Measurements from ENCODE around the gene SEZ6. TPM values are rescaled to one million over a fixed set of nuclear protein-coding genes. Genes with fewer than 3 reads are reported as not detected.

The SEZ6 gene
- total and polyA plus RNA-seq, 4 experiments from 2014 or later: 0.41 to 0.81 TPM; not detected in 2

- Histone ChIP-seq H3K36me3 (ENCODE audit: insufficient read depth, low read length) (no peaks in the 10 kb centered on the region), H3K4me3 (ENCODE audit: low read length in 2 of 2) (no peak overlapping the region), H3K4me1 (ENCODE audit: insufficient read depth, low read length) (peaks cover 12% of the 10 kb centered on the region), H3K27ac (ENCODE audit: low read depth, low read length) (no peak overlapping the region), H3K27me3 (ENCODE audit: insufficient read depth, low read length) (peaks cover 22% of the 10 kb centered on the region), H3K9me3 (ENCODE audit: control insufficient read depth in 1 of 2, low read length in 2 of 2) (no peaks in the 10 kb centered on the region)
- no peak for DNase-seq
- Mint-ChIP-seq H3K9me3 (no peaks in the 10 kb centered on the region), H3K4me1 (peaks cover 0 to 8% (median 4%) of the 10 kb centered on the region in 4 donors), H3K4me3 (no peak overlapping the region), H3K27me3 (peaks cover 36 to 68% of the 10 kb centered on the region in 2 donors), H3K27ac (no peak overlapping the region), H3K36me3 (no peaks in the 10 kb centered on the region)
- POLR2A ChIA-PET (ENCODE audit: partially characterized antibody): no interaction called here
- CTCF ChIA-PET (ENCODE audit: partially characterized antibody): no interaction called here
- intact Hi-C loops (cut with micrococcal nuclease): no loop called here
These were observed 14.7 kb upstream of the SEZ6 start for GRCh38 chr17:29020576-29020975.

- intact Hi-C loops (cut with micrococcal nuclease): no loop called here
- Mint-ChIP-seq H3K27ac (no peak overlapping the region), H3K4me1 (peaks cover 0 to 8% (median 4%) of the 10 kb centered on the region in 4 donors), H3K27me3 (peaks cover 36 to 72% of the 10 kb centered on the region in 2 donors), H3K4me3 (peak overlapping the region in 2 of 8 donors; percentile 2 to 23), H3K36me3 (no peaks in the 10 kb centered on the region), H3K9me3 (no peaks in the 10 kb centered on the region)
- ChIA-PET CTCF (ENCODE audit: partially characterized antibody) (interaction anchor here (0.6 to 1.0 kb wide), 2 partner anchors 15 to 98 kb away, joined by 3 to 6 read pairs; no protein-coding TSS in a partner anchor), POLR2A (ENCODE audit: partially characterized antibody) (no interaction called here)
- no peak overlapping the region for H3K4me3 ChIP-seq (ENCODE audit: low read length in 2 of 2)
- H3K4me1 ChIP-seq (ENCODE audit: insufficient read depth, low read length): peaks cover 12% of the 10 kb centered on the region
- no peak overlapping the region for H3K27ac ChIP-seq (ENCODE audit: low read depth, low read length)
- no peaks in the 10 kb centered on the region for H3K9me3 ChIP-seq (ENCODE audit: control insufficient read depth in 1 of 2, low read length in 2 of 2)
- H3K27me3 ChIP-seq (ENCODE audit: insufficient read depth, low read length): peaks cover 22% of the 10 kb centered on the region
- no peak for DNase-seq
- no peaks in the 10 kb centered on the region for H3K36me3 ChIP-seq (ENCODE audit: insufficient read depth, low read length)
These were observed 13.8 kb upstream of the SEZ6 start for GRCh38 chr17:29019475-29020181.

- no peak for DNase-seq
- no peak overlapping the region for H3K4me3 ChIP-seq (ENCODE audit: low read length in 2 of 2)
- peaks cover 12% of the 10 kb centered on the region for H3K4me1 ChIP-seq (ENCODE audit: insufficient read depth, low read length)
- H3K27ac ChIP-seq (ENCODE audit: low read depth, low read length): no peak overlapping the region
- H3K36me3 ChIP-seq (ENCODE audit: insufficient read depth, low read length): no peaks in the 10 kb centered on the region
- peaks cover 0 to 8% (median 4%) of the 10 kb centered on the region in 4 donors for H3K4me1 Mint-ChIP-seq
- CTCF ChIA-PET (ENCODE audit: partially characterized antibody): interaction anchor here (0.8 to 1.5 kb wide), 3 partner anchors 53 to 99 kb away, joined by 3 to 6 read pairs (median 4); no protein-coding TSS in a partner anchor
- H3K9me3 ChIP-seq (ENCODE audit: control insufficient read depth in 1 of 2, low read length in 2 of 2): no peaks in the 10 kb centered on the region
- intact Hi-C loops (cut with micrococcal nuclease): no loop called here
- H3K27ac Mint-ChIP-seq: no peak overlapping the region
- POLR2A ChIA-PET (ENCODE audit: partially characterized antibody): no interaction called here
- H3K27me3 ChIP-seq (ENCODE audit: insufficient read depth, low read length): peaks cover 22% of the 10 kb centered on the region
- H3K27me3 Mint-ChIP-seq: peaks cover 34 to 71% of the 10 kb centered on the region in 2 donors
- H3K9me3 Mint-ChIP-seq: no peaks in the 10 kb centered on the region
- H3K4me3 Mint-ChIP-seq: no peak overlapping the region
- H3K36me3 Mint-ChIP-seq: no peaks in the 10 kb centered on the region
These were observed 13.1 kb upstream of the SEZ6 start for GRCh38 chr17:29018788-29019474.

- H3K36me3 Mint-ChIP-seq: no peaks in the 10 kb centered on the region
- no peaks in the 10 kb centered on the region for H3K9me3 ChIP-seq (ENCODE audit: control insufficient read depth in 1 of 2, low read length in 2 of 2)
- peaks cover 24 to 59% of the 10 kb centered on the region in 2 donors for H3K27me3 Mint-ChIP-seq
- no peak overlapping the region for H3K27ac ChIP-seq (ENCODE audit: low read depth, low read length)
- CTCF ChIA-PET (ENCODE audit: partially characterized antibody): interaction anchor here (1.1 kb wide), 1 partner anchor 51 kb away, joined by 3 read pairs; no protein-coding TSS in a partner anchor
- H3K27ac Mint-ChIP-seq: no peak overlapping the region
- intact Hi-C loops (cut with micrococcal nuclease): no loop called here
- no peaks in the 10 kb centered on the region for H3K36me3 ChIP-seq (ENCODE audit: insufficient read depth, low read length)
- no peak overlapping the region for H3K4me3 ChIP-seq (ENCODE audit: low read length in 2 of 2)
- POLR2A ChIA-PET (ENCODE audit: partially characterized antibody): no interaction called here
- peaks cover 0 to 8% (median 4%) of the 10 kb centered on the region in 4 donors for H3K4me1 Mint-ChIP-seq
- H3K9me3 Mint-ChIP-seq: no peaks in the 10 kb centered on the region
- H3K4me3 Mint-ChIP-seq: no peak overlapping the region
- no peak for DNase-seq
- H3K27me3 ChIP-seq (ENCODE audit: insufficient read depth, low read length): peaks cover 22% of the 10 kb centered on the region
- H3K4me1 ChIP-seq (ENCODE audit: insufficient read depth, low read length): peaks cover 12% of the 10 kb centered on the region
These were observed 10.7 kb upstream of the SEZ6 start for GRCh38 chr17:29016345-29017210.

GRCh38 chr17:29014716-29015115, 8.9 kb upstream of the SEZ6 start:
- CTCF ChIA-PET (ENCODE audit: partially characterized antibody): interaction anchor here (1.2 kb wide), 1 partner anchor 15 kb away, joined by 3 read pairs; no protein-coding TSS in a partner anchor

GRCh38 chr17:29012535-29012934, 6.7 kb upstream of the SEZ6 start:
- Histone ChIP-seq H3K27ac (ENCODE audit: low read depth, low read length) (no peak overlapping the region), H3K4me3 (ENCODE audit: low read length in 2 of 2) (no peak overlapping the region), H3K4me1 (ENCODE audit: insufficient read depth, low read length) (no peaks in the 10 kb centered on the region), H3K36me3 (ENCODE audit: insufficient read depth, low read length) (no peaks in the 10 kb centered on the region), H3K9me3 (ENCODE audit: control insufficient read depth in 1 of 2, low read length in 2 of 2) (no peaks in the 10 kb centered on the region), H3K27me3 (ENCODE audit: insufficient read depth, low read length) (peaks cover 3% of the 10 kb centered on the region)
- Mint-ChIP-seq H3K9me3 (peaks cover 0 to 2% (median 0%) of the 10 kb centered on the region in 8 donors), H3K27ac (peak overlapping the region in 1 of 7 donors; percentile 26), H3K27me3 (peaks cover 25 to 42% of the 10 kb centered on the region in 2 donors), H3K36me3 (peaks cover 0 to 2% of the 10 kb centered on the region in 2 donors), H3K4me1 (no peaks in the 10 kb centered on the region), H3K4me3 (no peak overlapping the region)
- intact Hi-C loops (cut with micrococcal nuclease): no loop called here
- ChIA-PET CTCF (ENCODE audit: partially characterized antibody) (no interaction called here), POLR2A (ENCODE audit: partially characterized antibody) (no interaction called here)
- no peak for DNase-seq

More at GRCh38 chr17:29014716-29015115, 8.9 kb upstream of the SEZ6 start:
- Mint-ChIP-seq H3K4me3 (no peak overlapping the region), H3K27ac (no peak overlapping the region), H3K9me3 (peaks cover 0 to 2% (median 0%) of the 10 kb centered on the region in 8 donors), H3K4me1 (peaks cover 0 to 8% (median 4%) of the 10 kb centered on the region in 4 donors), H3K36me3 (no peaks in the 10 kb centered on the region), H3K27me3 (peaks cover 19 to 50% of the 10 kb centered on the region in 2 donors)
- Histone ChIP-seq H3K9me3 (ENCODE audit: control insufficient read depth in 1 of 2, low read length in 2 of 2) (no peaks in the 10 kb centered on the region), H3K27ac (ENCODE audit: low read depth, low read length) (no peak overlapping the region), H3K4me3 (ENCODE audit: low read length in 2 of 2) (no peak overlapping the region), H3K36me3 (ENCODE audit: insufficient read depth, low read length) (no peaks in the 10 kb centered on the region), H3K27me3 (ENCODE audit: insufficient read depth, low read length) (peaks cover 7% of the 10 kb centered on the region), H3K4me1 (ENCODE audit: insufficient read depth, low read length) (peaks cover 4% of the 10 kb centered on the region)
- POLR2A ChIA-PET (ENCODE audit: partially characterized antibody): no interaction called here
- DNase-seq: no peak
- intact Hi-C loops (cut with micrococcal nuclease): no loop called here

Measured in CD4-positive, alpha-beta memory T cell (primary cell).